Heart left ventricle (tissue), 16 donors: ENCODE measurements around the gene TMEM132A. TPM values are rescaled to one million over a fixed set of nuclear protein-coding genes. Genes with fewer than 3 reads are reported as not detected.

ENCODE experiments used
- ATAC-seq, 4 donors: fragments of 200-7000 bp; cut with Tn5 transposase; one replicate each; pipeline ENCODE4 v1.9.1; 2020 to 2022; ENCODE audit warnings: moderate library complexity in 4 of 4, mild to moderate bottlenecking in 3 of 4, moderate number of reproducible peaks in 1 of 4
- DNase-seq, 5 donors: peaks; one replicate each; pipeline ENCODE4 v3.0.0-alpha.2; 2020
- H3K27ac ChIP-seq, 12 donors: fragments of 200-600 bp; sonication (generic) in 4 of 12; one replicate each; pipeline versions ENCODE4 v1.5.0 to v1.8.0; 2016 to 2022; ENCODE audit warnings: mild to moderate bottlenecking in 2 of 12
- H3K27me3 ChIP-seq, 9 donors: fragments of 200-600 bp; sonication (generic) in 2 of 9; one replicate each; pipeline versions ENCODE4 v1.5.1 to v1.8.0; 2016 to 2022; ENCODE audit warnings: mild to moderate bottlenecking in 3 of 9
- H3K36me3 ChIP-seq, 9 donors: fragments of 200-600 bp; sonication (generic) in 2 of 9; one replicate each; pipeline versions ENCODE4 v1.5.0 to v1.8.0; 2018 to 2022; ENCODE audit warnings: mild to moderate bottlenecking in 2 of 9
- H3K4me1 ChIP-seq, 12 donors: fragments of 200-600 bp; sonication (generic) in 4 of 12; one replicate each; pipeline versions ENCODE4 v1.5.0 to v1.8.0; 2016 to 2022; ENCODE audit warnings: mild to moderate bottlenecking in 3 of 12
- H3K4me3 ChIP-seq, 12 donors: fragments of 200-600 bp; sonication (generic) in 4 of 12; one replicate each; pipeline versions ENCODE4 v1.5.0 to v1.8.0; 2017 to 2022; ENCODE audit warnings: mild to moderate bottlenecking in 9 of 12, moderate library complexity in 4 of 12
- H3K9me3 ChIP-seq, 12 donors: fragments of 200-600 bp; sonication (generic) in 4 of 12; one replicate each; pipeline versions ENCODE4 v1.5.0 to v1.8.0; 2016 to 2022; ENCODE audit warnings: mild to moderate bottlenecking in 1 of 12
- CTCF ChIP-seq, 12 donors: fragments of 200-600 bp; sonication (generic) in 4 of 12; IDR thresholded peaks; one replicate each; pipeline versions ENCODE4 v1.5.0 to v1.8.0; 2018 to 2022; ENCODE audit warnings: antibody characterized with exemption in 12 of 12, mild to moderate bottlenecking in 5 of 12
- POLR2A ChIP-seq, 2 donors: fragments of 450-650 bp; IDR thresholded peaks; one replicate each; pipeline ENCODE4 v1.6.1; 2017; ENCODE audit warnings: antibody characterized with exemption in 2 of 2, mild to moderate bottlenecking in 2 of 2, moderate library complexity in 2 of 2
- WGBS, 4 donors: extraction: QIAGEN DNeasy Blood & Tissue Kit in 2 of 4; methylation state at CpG; one replicate each; pipeline versions ENCODE4 v1.1.5 to v1.1.7; 2013 to 2018; 5-methylcytosine and 5-hydroxymethylcytosine counted together
- intact Hi-C, 10 donors: fragments of 100-400 bp; cut with DNase I; formaldehyde crosslinking; loops; one replicate each; pipeline versions ENCODE4 v1.11.1 to v1.14.2; 2022
- polyA plus RNA-seq, 2 donors: library from polyadenylated mRNA; stranded (reverse); fragments of 200-250 nt; gene quantifications; one replicate each; pipeline ENCODE4 v1.2.3, GENCODE V29; 2013
- total RNA-seq, 9 donors: library from RNA; depleted of rRNA in 2 of 9; stranded (reverse); fragments of >200 nt in 2 of 9; fragmentation: NEBNext Ultra II Directional in 3 of 9; extraction: Animal tissue kit (Norgen Biotek cat#: 25700) in 3 of 9; gene quantifications; one replicate each; pipeline versions ENCODE4 v1.1.0 to v1.2.4, GENCODE V29; 2016 to 2023
- donor health status: ischemic (EF 13 %, LVEDD 7.1; RV severe dilation, severe dysfunction).
- donor health status: healthy with polysubstance abuse.
- donor health status: DM: no; HTN: yes; CAD: no.
- donor health status: DM: no; HTN: no; CAD: no.
- donor health status: ischemic (EF 25% LVEDD 6.9; RV normal size, moderate dysfunction).
- donor health status: ischemic (EF 25% LVEDD 5.7; RV mildly dilated, moderate dysfunction).
- donor health status: healthy.
- donor health status: DM: yes; HTN: yes; CAD: no.
- donor health status: ischemic (EF 35%, LVEDD 5.7; RV mildly dilated, moderate dysfunction).
- donor health status: nonischemic (EF 11% LVEDD 7.7; RV severe dilation, severe dysfunction).
- donor health status: DM: yes; HTN: yes; CAD: no.
- donor health status: PGD.
- donor health status: ischemic (EF 29% LVEDD 5.4; RV normal size, mild dysfunction).
- donor health status: nonischemic (EF 23%, LVEDD 6.1; RV moderate dilation, normal function).

TMEM132A gene
- total and polyA plus RNA-seq, 11 donors = 3.1 to 16.1 (median 8.5) TPM

GRCh38 chr11:60919320-60919719, 4.9 kb upstream of the TMEM132A start:
- Histone ChIP-seq H3K27me3 (peaks cover 0 to 11% (median 0%) of the 10 kb centered on the region in 9 donors), H3K4me1 (peaks cover 5 to 63% (median 54%) of the 10 kb centered on the region in 12 donors), H3K9me3 (no peaks in the 10 kb centered on the region), H3K36me3 (peaks cover 2 to 40% (median 35%) of the 10 kb centered on the region in 9 donors), H3K4me3 (no peak overlapping the region), H3K27ac (peak overlapping the region in 1 of 12 donors; percentile 23)
- DNase-seq (no peak), ATAC-seq (no peak)
- intact Hi-C loops = loop anchor here in 2 of 10 donors (5.0 kb wide), 2 partner anchors 33 to 48 kb away; partner anchors contain the start of gene SLC15A3 (in 1 of the 2)
- WGBS, 4 donors = 89 to 96% (median 92%) methylated on average over 1 of the region's 1 CpG
- TF ChIP-seq CTCF (IDR thresholded peaks at IDR 0.05) (no peak), POLR2A (IDR thresholded peaks at IDR 0.05) (no peak)

GRCh38 chr11:60919956-60920355, 4.3 kb upstream of the TMEM132A start:
- Histone ChIP-seq H3K27me3 (peaks cover 0 to 17% (median 0%) of the 10 kb centered on the region in 9 donors), H3K4me3 (no peak overlapping the region), H3K36me3 (peaks cover 2 to 40% (median 35%) of the 10 kb centered on the region in 9 donors), H3K9me3 (no peaks in the 10 kb centered on the region), H3K4me1 (peaks cover 5 to 63% (median 53%) of the 10 kb centered on the region in 12 donors), H3K27ac (peak overlapping the region in 1 of 12 donors; percentile 23)
- intact Hi-C loops = loop anchor here in 3 of 10 donors (2.0 to 5.0 kb wide), 4 partner anchors 32 to 213 kb away; partner anchors contain the start of gene SLC15A3 (in 1 of the 3)
- no peak for DNase-seq
- 44 to 64% (median 48%) methylated on average over 2 of the region's 2 CpGs for WGBS, 4 donors
- no peak for ATAC-seq
- TF ChIP-seq POLR2A (IDR thresholded peaks at IDR 0.05) (no peak), CTCF (IDR thresholded peaks at IDR 0.05) (no peak)

- WGBS, 4 donors = 89 to 95% (median 92%) methylated on average over 11 of the region's 11 CpGs
- no peak for ATAC-seq
- TF ChIP-seq POLR2A (IDR thresholded peaks at IDR 0.05) = no peak
- no peak for TF ChIP-seq CTCF (IDR thresholded peaks at IDR 0.05)
- Histone ChIP-seq H3K4me3 (no peak overlapping the region), H3K27me3 (peaks cover 0 to 28% (median 0%) of the 10 kb centered on the region in 9 donors), H3K4me1 (peaks cover 5 to 57% (median 42%) of the 10 kb centered on the region in 12 donors), H3K36me3 (peaks cover 2 to 40% (median 35%) of the 10 kb centered on the region in 9 donors), H3K9me3 (no peaks in the 10 kb centered on the region), H3K27ac (no peak overlapping the region)
- no peak for DNase-seq
- intact Hi-C loops = loop anchor here in 2 of 10 donors (2.0 to 5.0 kb wide), 2 partner anchors 206 to 212 kb away; no protein-coding TSS in a partner anchor
Observed at GRCh38 chr11:60921259-60921658, 3.0 kb upstream of the TMEM132A start.

GRCh38 chr11:60921777-60922335, 2.4 kb upstream of the TMEM132A start:
- ATAC-seq (no peak), DNase-seq (no peak)
- H3K27me3 ChIP-seq = peaks cover 0 to 34% (median 0%) of the 10 kb centered on the region in 9 donors
- intact Hi-C loops = loop anchor here in 2 of 10 donors (2.0 to 5.0 kb wide), 2 partner anchors 205 to 211 kb away; no protein-coding TSS in a partner anchor
- peaks cover 2 to 40% (median 35%) of the 10 kb centered on the region in 9 donors for H3K36me3 ChIP-seq
- no peak overlapping the region for H3K27ac ChIP-seq
- no peaks in the 10 kb centered on the region for H3K9me3 ChIP-seq
- peaks cover 5 to 51% (median 36%) of the 10 kb centered on the region in 12 donors for H3K4me1 ChIP-seq
- TF ChIP-seq CTCF (IDR thresholded peaks at IDR 0.05) (no peak), POLR2A (IDR thresholded peaks at IDR 0.05) (no peak)
- 86 to 88% (median 87%) methylated on average over 20 to 23 of the region's 23 CpGs for WGBS, 4 donors
- no peak overlapping the region for H3K4me3 ChIP-seq
